Measurements from ENCODE around the gene MSLN.

The MSLN gene

DNA sequence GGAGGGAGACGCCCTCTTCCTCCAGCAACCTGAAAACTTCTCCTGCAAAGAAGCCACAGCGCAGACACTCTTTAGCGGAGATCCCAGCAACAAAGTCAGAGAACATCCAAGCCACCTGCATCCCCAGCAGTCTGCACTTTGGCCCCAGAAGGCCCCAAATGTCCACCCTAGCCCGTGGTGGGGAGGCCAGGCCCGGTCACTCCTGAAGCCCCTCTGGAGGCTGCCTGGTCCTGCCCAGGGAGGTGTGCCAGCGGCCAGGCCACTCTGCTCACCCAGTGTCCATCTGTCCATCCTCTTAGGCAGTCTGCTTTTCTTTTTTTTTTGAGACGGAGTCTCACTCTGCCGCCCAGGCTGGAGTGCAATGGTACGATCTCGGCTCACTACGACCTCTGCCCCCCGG is 28.2 kb upstream of the MSLN start:
- Histone ChIP-seq H2AFZ (ENCODE audit: low read depth, low read length) (no peak overlapping the region), H3K4me3 (ENCODE audit: low read length) (no peak overlapping the region), H3K9ac (ENCODE audit: low read length) (no peak overlapping the region), H3K27me3 (ENCODE audit: low read depth, low read length) (no peaks in the 10 kb centered on the region), H3K4me2 (ENCODE audit: low read length) (no peak overlapping the region), H3K9me3 (ENCODE audit: insufficient read depth, low read length) (no peaks in the 10 kb centered on the region), H4K20me1 (ENCODE audit: insufficient read depth, low read length) (no peaks in the 10 kb centered on the region), H3K4me1 (ENCODE audit: low read length) (peaks cover 21% of the 10 kb centered on the region), H3K36me3 (replicated peaks; ENCODE audit: low read depth, low read length) (peaks cover 8% of the 10 kb centered on the region), H3K79me2 (ENCODE audit: low read length) (no peaks in the 10 kb centered on the region), H3K27ac (ENCODE audit: low read length) (no peak overlapping the region)
- no peak for TF ChIP-seq EZH2phosphoT487 (IDR thresholded peaks at IDR 0.05; ENCODE audit: low read depth)
- TF ChIP-seq, protein P1, sequence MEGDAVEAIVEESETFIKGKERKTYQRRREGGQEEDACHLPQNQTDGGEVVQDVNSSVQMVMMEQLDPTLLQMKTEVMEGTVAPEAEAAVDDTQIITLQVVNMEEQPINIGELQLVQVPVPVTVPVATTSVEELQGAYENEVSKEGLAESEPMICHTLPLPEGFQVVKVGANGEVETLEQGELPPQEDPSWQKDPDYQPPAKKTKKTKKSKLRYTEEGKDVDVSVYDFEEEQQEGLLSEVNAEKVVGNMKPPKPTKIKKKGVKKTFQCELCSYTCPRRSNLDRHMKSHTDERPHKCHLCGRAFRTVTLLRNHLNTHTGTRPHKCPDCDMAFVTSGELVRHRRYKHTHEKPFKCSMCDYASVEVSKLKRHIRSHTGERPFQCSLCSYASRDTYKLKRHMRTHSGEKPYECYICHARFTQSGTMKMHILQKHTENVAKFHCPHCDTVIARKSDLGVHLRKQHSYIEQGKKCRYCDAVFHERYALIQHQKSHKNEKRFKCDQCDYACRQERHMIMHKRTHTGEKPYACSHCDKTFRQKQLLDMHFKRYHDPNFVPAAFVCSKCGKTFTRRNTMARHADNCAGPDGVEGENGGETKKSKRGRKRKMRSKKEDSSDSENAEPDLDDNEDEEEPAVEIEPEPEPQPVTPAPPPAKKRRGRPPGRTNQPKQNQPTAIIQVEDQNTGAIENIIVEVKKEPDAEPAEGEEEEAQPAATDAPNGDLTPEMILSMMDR (IDR thresholded peaks at IDR 0.05; ENCODE audit: low read depth, low read length), result no peak

- no peaks in the 10 kb centered on the region for H4K20me1 ChIP-seq (ENCODE audit: insufficient read depth, low read length)
- H3K4me3 ChIP-seq (ENCODE audit: low read length), result no peak overlapping the region
- no peaks in the 10 kb centered on the region for H3K79me2 ChIP-seq (ENCODE audit: low read length)
- peaks cover 27% of the 10 kb centered on the region for H3K4me1 ChIP-seq (ENCODE audit: low read length)
- H3K9ac ChIP-seq (ENCODE audit: low read length), result no peak overlapping the region
- no peaks in the 10 kb centered on the region for H3K9me3 ChIP-seq (ENCODE audit: insufficient read depth, low read length)
- TF ChIP-seq, protein P1 (IDR thresholded peaks at IDR 0.05; ENCODE audit: low read depth, low read length), result no peak
- TF ChIP-seq EZH2phosphoT487 (IDR thresholded peaks at IDR 0.05; ENCODE audit: low read depth), result no peak
- no peaks in the 10 kb centered on the region for H3K27me3 ChIP-seq (ENCODE audit: low read depth, low read length)
- H3K36me3 ChIP-seq (replicated peaks; ENCODE audit: low read depth, low read length), result peaks cover 11% of the 10 kb centered on the region
- no peak overlapping the region for H3K4me2 ChIP-seq (ENCODE audit: low read length)
- no peak overlapping the region for H3K27ac ChIP-seq (ENCODE audit: low read length)
- H2AFZ ChIP-seq (ENCODE audit: low read depth, low read length), result no peak overlapping the region
These were observed 27.6 kb upstream of the MSLN start for GRCh38 chr16:732936-733335.

DNA sequence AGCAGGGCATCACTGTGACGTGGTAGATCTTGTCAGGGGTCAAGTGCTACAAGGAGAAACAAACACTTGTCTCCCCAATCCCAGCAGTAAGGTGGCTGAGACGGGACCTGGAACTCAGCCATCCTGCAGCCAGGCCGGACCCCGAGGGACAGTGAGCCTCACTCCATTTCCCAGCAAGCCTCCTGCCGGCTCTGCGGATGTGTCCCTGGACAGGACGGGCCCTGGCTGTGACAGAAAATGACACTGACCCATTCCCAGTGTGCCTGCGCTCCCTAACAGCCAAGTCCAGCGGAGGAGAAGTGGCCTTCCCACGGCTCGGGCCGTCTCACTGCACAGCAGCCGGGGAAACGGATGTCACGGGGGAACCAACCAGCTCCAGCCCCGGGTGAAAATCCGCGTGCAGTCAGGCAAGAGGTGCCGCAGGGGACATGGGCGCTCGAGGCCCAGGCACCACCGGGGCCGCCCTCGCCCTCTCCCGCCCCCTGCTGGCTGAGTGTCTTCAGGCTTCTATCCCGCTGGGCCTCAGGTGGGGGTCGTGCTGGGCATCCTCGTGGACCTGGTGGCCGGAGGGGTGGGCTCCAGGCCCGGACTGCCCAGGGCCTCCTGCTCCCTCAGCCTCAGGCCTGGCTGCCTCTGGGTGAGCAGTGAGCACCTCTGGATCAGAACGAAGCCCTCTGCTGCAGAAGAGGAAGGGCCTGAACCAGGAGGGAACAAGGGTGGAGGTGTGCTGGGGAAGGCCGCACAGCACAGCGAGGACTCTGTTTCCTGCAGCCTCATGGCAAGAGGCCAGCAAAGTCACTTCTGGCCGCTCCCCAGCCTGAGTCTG is 26.9 kb upstream of the MSLN start:
- Histone ChIP-seq H3K79me2 (ENCODE audit: low read length) (no peaks in the 10 kb centered on the region), H3K4me1 (ENCODE audit: low read length) (peaks cover 25% of the 10 kb centered on the region), H3K4me3 (ENCODE audit: low read length) (no peak overlapping the region), H3K4me2 (ENCODE audit: low read length) (no peak overlapping the region), H3K9ac (ENCODE audit: low read length) (no peak overlapping the region), H3K27me3 (ENCODE audit: low read depth, low read length) (no peaks in the 10 kb centered on the region), H3K27ac (ENCODE audit: low read length) (no peak overlapping the region), H3K9me3 (ENCODE audit: insufficient read depth, low read length) (no peaks in the 10 kb centered on the region), H2AFZ (ENCODE audit: low read depth, low read length) (no peak overlapping the region), H3K36me3 (replicated peaks; ENCODE audit: low read depth, low read length) (peaks cover 11% of the 10 kb centered on the region), H4K20me1 (ENCODE audit: insufficient read depth, low read length) (no peaks in the 10 kb centered on the region)
- TF ChIP-seq, protein P1 (IDR thresholded peaks at IDR 0.05; ENCODE audit: low read depth, low read length), result peak; percentile 59
- TF ChIP-seq EZH2phosphoT487 (IDR thresholded peaks at IDR 0.05; ENCODE audit: low read depth), result no peak

- Histone ChIP-seq H3K27ac (ENCODE audit: low read length) (no peak overlapping the region), H3K4me1 (ENCODE audit: low read length) (peaks cover 25% of the 10 kb centered on the region), H3K36me3 (replicated peaks; ENCODE audit: low read depth, low read length) (peaks cover 11% of the 10 kb centered on the region), H3K4me2 (ENCODE audit: low read length) (no peak overlapping the region), H3K9me3 (ENCODE audit: insufficient read depth, low read length) (no peaks in the 10 kb centered on the region), H3K27me3 (ENCODE audit: low read depth, low read length) (no peaks in the 10 kb centered on the region), H2AFZ (ENCODE audit: low read depth, low read length) (no peak overlapping the region), H3K79me2 (ENCODE audit: low read length) (no peaks in the 10 kb centered on the region), H3K4me3 (ENCODE audit: low read length) (no peak overlapping the region), H3K9ac (ENCODE audit: low read length) (no peak overlapping the region), H4K20me1 (ENCODE audit: insufficient read depth, low read length) (no peaks in the 10 kb centered on the region)
- TF ChIP-seq, protein P1 (IDR thresholded peaks at IDR 0.05; ENCODE audit: low read depth, low read length), result no peak
- TF ChIP-seq EZH2phosphoT487 (IDR thresholded peaks at IDR 0.05; ENCODE audit: low read depth), result no peak
These were observed 26.1 kb upstream of the MSLN start for GRCh38 chr16:734208-734980.

Measured in OCI-LY3 (cell line).